ENCODE measurements around the gene GPC6. TPM values are rescaled to one million over a fixed set of nuclear protein-coding genes. Genes with fewer than 3 reads are reported as not detected.

Gene GPC6
- total RNA-seq, 2 donors from 2014 or later, result 1.6 to 4.0 TPM

DNA sequence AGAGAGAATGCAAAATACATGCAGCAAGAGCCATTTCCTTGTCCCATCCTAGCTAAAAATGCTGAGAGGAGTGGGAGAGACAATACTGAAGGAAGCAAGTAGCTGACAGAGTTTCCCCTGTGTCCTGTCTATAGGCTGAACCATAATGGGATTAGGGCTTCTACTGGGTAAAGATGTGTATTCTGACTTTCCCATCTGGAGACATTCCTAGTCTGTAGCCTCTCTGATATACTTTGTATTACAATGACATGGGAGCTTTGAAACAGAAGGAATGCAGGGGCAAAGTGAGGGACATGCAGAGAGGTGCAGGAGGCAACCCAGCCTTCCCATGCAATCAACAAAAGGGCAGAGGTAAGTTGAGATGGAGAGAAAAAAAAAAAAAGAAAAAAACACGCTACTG lies 10.5 kb upstream of the GPC6 start:
- ATAC-seq (no peak), DNase-seq (no peak)
- no peak for TF ChIP-seq CTCF (IDR thresholded peaks at IDR 0.05)
- no peak for TF ChIP-seq POLR2A (IDR thresholded peaks at IDR 0.05)
- intact Hi-C loops (cut with DNase I), result no loop called here
- Histone ChIP-seq H3K36me3 (replicated peaks in 1 of 2; ENCODE audit: insufficient read depth in 1 of 2, low read depth in 2 of 2) (no peaks in the 10 kb centered on the region), H3K4me1 (no peaks in the 10 kb centered on the region), H3K9me3 (no peaks in the 10 kb centered on the region), H3K27ac (no peak overlapping the region), H3K4me3 (no peak overlapping the region), H3K27me3 (no peaks in the 10 kb centered on the region)
- WGBS, 2 donors, result 79 to 82% methylated on average over 1 of the region's 1 CpG

- Histone ChIP-seq H3K27me3 (no peaks in the 10 kb centered on the region), H3K27ac (no peak overlapping the region), H3K4me3 (no peak overlapping the region), H3K4me1 (no peaks in the 10 kb centered on the region), H3K36me3 (replicated peaks in 1 of 2; ENCODE audit: insufficient read depth in 1 of 2, low read depth in 2 of 2) (no peaks in the 10 kb centered on the region), H3K9me3 (no peaks in the 10 kb centered on the region)
- DNase-seq (no peak), ATAC-seq (no peak)
- intact Hi-C loops (cut with DNase I), result no loop called here
- no peak for TF ChIP-seq POLR2A (IDR thresholded peaks at IDR 0.05)
- no peak for TF ChIP-seq CTCF (IDR thresholded peaks at IDR 0.05)
- 58% methylated on average over 6 of the region's 6 CpGs for WGBS, 2 donors
Measured at GRCh38 chr13:93217721-93218261, 8.8 kb upstream of the GPC6 start.

DNA sequence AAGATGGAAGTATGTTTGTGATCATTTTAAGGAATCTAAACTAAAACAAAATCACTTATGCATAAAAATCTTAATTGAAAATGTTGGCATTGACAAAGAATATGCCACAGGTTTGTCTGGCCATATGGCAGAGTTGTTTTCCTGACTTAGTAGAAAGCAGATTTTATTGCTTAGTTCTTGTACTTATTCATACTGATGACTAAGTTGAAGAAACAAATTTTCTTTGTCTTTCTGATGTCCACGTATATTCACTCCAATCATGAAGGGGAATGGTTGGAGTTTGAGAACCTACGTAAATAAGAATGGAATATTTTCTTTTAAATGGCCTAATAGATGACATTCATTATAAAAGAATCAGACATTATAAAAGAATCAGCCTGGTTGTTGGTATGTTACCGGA lies 8.0 kb upstream of the GPC6 start:
- H3K4me3 ChIP-seq, result no peak overlapping the region
- no peak overlapping the region for H3K27ac ChIP-seq
- H3K9me3 ChIP-seq, result no peaks in the 10 kb centered on the region
- no peaks in the 10 kb centered on the region for H3K36me3 ChIP-seq (replicated peaks in 1 of 2; ENCODE audit: insufficient read depth in 1 of 2, low read depth in 2 of 2)
- H3K27me3 ChIP-seq, result no peaks in the 10 kb centered on the region
- H3K4me1 ChIP-seq, result no peaks in the 10 kb centered on the region
- WGBS, 2 donors, result 89% methylated on average over 3 of the region's 3 CpGs
- DNase-seq (no peak), ATAC-seq (no peak)
- no peak for TF ChIP-seq POLR2A (IDR thresholded peaks at IDR 0.05)
- TF ChIP-seq CTCF (IDR thresholded peaks at IDR 0.05), result no peak
- intact Hi-C loops (cut with DNase I), result no loop called here

DNA sequence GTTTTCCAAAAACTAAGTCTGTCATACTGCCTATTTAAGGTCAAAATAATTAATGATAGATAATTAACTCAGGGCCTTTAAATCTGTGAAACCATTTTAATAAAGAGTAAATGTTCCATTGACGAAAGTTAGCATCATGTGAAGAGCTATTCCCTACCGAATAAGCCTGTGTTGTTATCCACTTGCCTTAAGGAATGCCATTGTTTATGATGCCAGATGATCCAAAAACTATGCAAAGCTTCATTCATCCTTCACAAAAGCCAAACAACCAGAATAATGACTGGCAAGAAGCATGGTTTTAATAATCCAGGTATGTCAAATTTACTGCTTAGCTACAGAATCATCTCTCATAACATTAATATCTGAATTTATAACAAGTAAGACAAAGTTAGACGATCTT lies 6.5 kb upstream of the GPC6 start:
- 41 to 47% methylated on average over 3 of the region's 3 CpGs for WGBS, 2 donors
- TF ChIP-seq CTCF (IDR thresholded peaks at IDR 0.05) (no peak), POLR2A (IDR thresholded peaks at IDR 0.05) (no peak)
- Histone ChIP-seq H3K36me3 (replicated peaks in 1 of 2; ENCODE audit: insufficient read depth in 1 of 2, low read depth in 2 of 2) (no peaks in the 10 kb centered on the region), H3K27me3 (no peaks in the 10 kb centered on the region), H3K4me1 (no peaks in the 10 kb centered on the region), H3K4me3 (no peak overlapping the region), H3K9me3 (no peaks in the 10 kb centered on the region), H3K27ac (no peak overlapping the region)
- intact Hi-C loops (cut with DNase I), result no loop called here
- ATAC-seq, result no peak
- no peak for DNase-seq

GRCh38 chr13:93222976-93223375 lies 3.6 kb upstream of the GPC6 start:
- no peak for TF ChIP-seq POLR2A (IDR thresholded peaks at IDR 0.05)
- TF ChIP-seq CTCF (IDR thresholded peaks at IDR 0.05), result no peak
- WGBS, 2 donors, result 81 to 84% methylated on average over 4 of the region's 4 CpGs
- intact Hi-C loops (cut with DNase I), result no loop called here

More at GRCh38 chr13:93222976-93223375, 3.6 kb upstream of the GPC6 start:
- ATAC-seq (no peak), DNase-seq (no peak)
- no peak overlapping the region for H3K4me3 ChIP-seq
- no peaks in the 10 kb centered on the region for H3K9me3 ChIP-seq
- H3K27ac ChIP-seq, result no peak overlapping the region
- peaks cover 19% of the 10 kb centered on the region for H3K4me1 ChIP-seq
- no peaks in the 10 kb centered on the region for H3K36me3 ChIP-seq (replicated peaks in 1 of 2; ENCODE audit: insufficient read depth in 1 of 2, low read depth in 2 of 2)
- no peaks in the 10 kb centered on the region for H3K27me3 ChIP-seq
